Ovary (tissue), 9 donors: ENCODE data around the gene SMCO3. TPM values are rescaled to one million over a fixed set of nuclear protein-coding genes. Genes with fewer than 3 reads are reported as not detected.

Experiments
- DNase-seq, 5 donors: peaks; one replicate each; pipeline ENCODE4 v3.0.0-alpha.2; 2019 to 2020
- H3K27ac ChIP-seq, 2 donors: fragments of 200-600 bp; one replicate each; pipeline versions ENCODE4 v1.5.1 to v1.8.0; 2019 to 2022
- H3K27me3 ChIP-seq: fragments of 200-600 bp; one replicate; pipeline ENCODE4 v1.8.0; 2022
- H3K36me3 ChIP-seq: fragments of 200-600 bp; sonication (generic); one replicate; pipeline ENCODE4 v1.5.1; 2019
- H3K4me1 ChIP-seq: one replicate; pipeline ENCODE4 v1.8.1; 2013; ENCODE audit warnings: mild to moderate bottlenecking, moderate library complexity; ENCODE audit not compliant: insufficient read depth
- H3K4me3 ChIP-seq: fragments of 200-600 bp; sonication (generic); one replicate; pipeline ENCODE4 v1.5.1; 2017
- H3K9me3 ChIP-seq, 2 donors: fragments of 200-600 bp in 1 of 2; sonication (generic) in 1 of 2; one replicate each; pipeline versions ENCODE4 v1.5.1 to v1.8.1; 2013 to 2019; ENCODE audit warnings: mild to moderate bottlenecking in 1 of 2, moderate library complexity in 1 of 2
- CTCF ChIP-seq, 3 donors: fragments of 450-650 bp in 2 of 3; fragments of 200-600 bp in 1 of 3; IDR thresholded peaks; one replicate each; pipeline versions ENCODE4 v1.5.1 to v1.8.0; 2016 to 2022; ENCODE audit warnings: antibody characterized with exemption in 3 of 3, mild to moderate bottlenecking in 1 of 3
- EP300 ChIP-seq: sonication (generic); formaldehyde crosslinking; IDR thresholded peaks from one replicate; pipeline ENCODE4 v1.6.1; 2017; ENCODE audit warnings: antibody characterized with exemption
- POLR2A ChIP-seq: fragments of 450-650 bp; IDR thresholded peaks from one replicate; pipeline ENCODE4 v1.6.1; 2017; ENCODE audit warnings: antibody characterized with exemption, mild to moderate bottlenecking, moderate library complexity
- WGBS, 3 donors: extraction: QIAGEN DNeasy Blood & Tissue Kit in 1 of 3; methylation state at CpG; one replicate each; pipeline versions ENCODE4 v1.1.5 to v1.1.7; 2013 to 2017; 5-methylcytosine and 5-hydroxymethylcytosine counted together
- intact Hi-C, 4 donors: fragments of 100-400 bp; cut with DNase I; formaldehyde crosslinking; loops; one replicate each; pipeline versions ENCODE4 v1.11.0 to v1.15.1; 2022 to 2023
- polyA plus RNA-seq, 2 donors: library from polyadenylated mRNA; stranded (reverse); fragments of 200-250 nt in 1 of 2; fragments of 350-450 nt in 1 of 2; fragmentation: Illumina TruSeq in 1 of 2; extraction: RNeasy Lipid Tissue Mini Kit (QIAGEN cat#74804) in 1 of 2; gene quantifications; one replicate each; pipeline ENCODE4 v1.2.3, GENCODE V29; 2013 to 2014
- total RNA-seq, 7 donors: library from RNA; depleted of rRNA in 2 of 7; stranded (reverse); fragments of >200 nt in 2 of 7; fragmentation: NEBNext Ultra II Directional in 3 of 7; extraction: Animal tissue kit (Norgen Biotek cat#: 25700) in 3 of 7; gene quantifications; one replicate each; pipeline versions ENCODE4 v1.1.0 to v1.2.4, GENCODE V29; 2016 to 2023
- donor health status: DM: no; HTN: no; CAD: no; lungs with moderate emphysema.
- donor health status: DM: no; HTN: no; CAD: no.
- donor health status: Bipolar disorder and iron deficiency.
- donor health status: DM: yes; HTN: yes; CAD: no.
- donor health status: DM: no; HTN: no; CAD: no.
- donor health status: DM: yes; HTN: yes; CAD: no.

Gene SMCO3
- total and polyA plus RNA-seq, 9 donors: 0.04 to 0.30 (median 0.15) TPM; not detected in 6

DNA sequence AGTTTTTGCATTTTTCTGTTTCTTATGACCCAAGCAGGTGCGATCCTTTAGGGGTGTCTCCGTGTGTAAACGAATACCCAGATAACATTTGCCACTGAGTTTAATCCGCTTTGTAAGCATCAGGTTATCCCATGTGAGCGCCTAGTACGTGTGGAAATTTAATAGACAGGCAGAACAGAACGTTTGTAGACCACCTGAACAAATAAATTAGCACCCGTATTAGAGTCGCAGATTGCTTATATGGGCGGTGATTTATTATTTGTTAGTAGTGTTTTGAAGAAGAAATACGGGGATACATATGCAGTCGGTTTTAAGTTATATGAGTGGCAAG lies 10.2 kb downstream of the SMCO3 start:
- Histone ChIP-seq H3K4me1 (no peaks in the 10 kb centered on the region), H3K27ac (peak overlapping the region in 1 of 2 donors; percentile 62), H3K27me3 (no peaks in the 10 kb centered on the region), H3K9me3 (no peaks in the 10 kb centered on the region), H3K4me3 (peak overlapping the region; percentile 99), H3K36me3 (no peaks in the 10 kb centered on the region)
- TF ChIP-seq POLR2A: no peak
- TF ChIP-seq EP300: no peak
- TF ChIP-seq CTCF (IDR thresholded peaks at IDR 0.05): no peak
- intact Hi-C loops: no loop called here
- WGBS, 3 donors: 0 to 1% (median 0%) methylated on average over 12 of the region's 12 CpGs
- no peak for DNase-seq

DNA sequence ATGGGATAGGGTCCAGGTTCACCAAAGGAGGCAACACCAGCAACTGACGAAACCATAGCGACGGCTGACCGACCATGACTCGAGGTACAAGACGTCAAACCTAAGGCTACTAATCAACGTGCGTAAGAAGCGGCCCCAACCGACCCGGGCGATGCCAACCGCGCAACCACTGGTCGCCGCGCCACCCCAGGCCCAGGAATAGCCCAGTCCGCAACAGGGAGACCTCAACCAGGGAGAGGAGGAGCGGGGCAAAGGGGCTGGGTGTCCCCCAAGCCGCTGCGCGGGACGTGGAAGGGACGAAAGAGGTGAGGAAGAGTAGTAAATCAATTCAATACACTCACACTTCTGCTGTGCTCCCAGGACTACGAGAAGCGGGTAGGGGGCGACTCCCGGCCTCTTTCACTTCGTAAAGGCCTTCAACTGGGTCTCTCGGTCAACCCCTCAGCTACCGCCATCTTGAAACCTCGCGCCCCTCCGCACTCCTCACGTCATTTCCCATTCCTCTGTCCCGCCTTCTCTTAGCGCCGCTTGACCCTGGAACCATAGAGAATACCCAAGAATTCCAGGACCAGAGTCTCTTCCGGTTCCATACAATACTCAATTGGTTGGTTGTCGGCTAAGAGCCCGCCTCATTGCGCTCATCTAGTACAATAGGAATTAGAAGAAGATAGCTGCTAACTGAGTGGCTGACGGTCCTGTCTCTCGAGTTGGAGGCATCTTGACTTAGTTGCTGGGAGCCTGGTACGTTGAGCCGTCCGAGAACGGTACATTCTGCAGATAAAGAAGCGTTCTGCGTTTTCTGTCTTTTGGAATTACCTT lies 10.8 kb downstream of the SMCO3 start, which contains the start of the genes C12orf60 and WBP11:
TSS of gene C12orf60 (plus strand) at position 660 of the 819 bp plus-strand sequence. CDS start 19,266 bp downstream, outside the sequence.
TSS of gene WBP11 (minus strand) at position 468 of the 819 bp plus-strand sequence. CDS start 2,095 bp downstream, outside the sequence.
- peak within 1 kb of the TSS; percentile 99 for H3K4me3 ChIP-seq
- peak; percentile 89 to 96 (median 91) for DNase-seq
- no peaks in the 10 kb centered on the region for H3K4me1 ChIP-seq
- no peaks in the 10 kb centered on the region for H3K27me3 ChIP-seq
- H3K36me3 ChIP-seq: no peaks in the 10 kb centered on the region
- no peaks in the 10 kb centered on the region for H3K9me3 ChIP-seq
- WGBS, 3 donors: 0 to 1% (median 0%) methylated on average over 50 of the region's 50 CpGs
- intact Hi-C loops: no loop called here
- H3K27ac ChIP-seq: peak within 1 kb of the TSS; percentile 64 to 85
- TF ChIP-seq EP300 (no peak), POLR2A (peak; percentile 77)

DNA sequence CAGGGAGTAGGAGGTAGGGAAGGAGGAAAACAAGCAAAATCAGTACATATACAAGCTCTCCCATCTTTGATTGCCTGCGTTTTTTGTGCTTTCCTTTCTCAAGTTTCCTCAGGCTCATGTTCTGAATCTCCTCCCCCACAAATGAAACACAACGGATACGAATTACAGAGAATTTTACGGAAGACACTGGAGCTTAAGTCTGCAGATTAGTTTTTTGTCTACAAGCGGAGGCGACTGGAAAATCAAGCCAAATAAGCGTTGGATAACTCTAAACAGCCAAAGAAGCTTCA lies 11.3 kb downstream of the SMCO3 start:
- DNase-seq: no peak
- TF ChIP-seq EP300 (no peak), POLR2A (no peak), CTCF (IDR thresholded peaks at IDR 0.05) (no peak)
- WGBS, 3 donors: 0 to 1% (median 1%) methylated on average over 7 of the region's 7 CpGs

GRCh38 chr12:14802247-14802646 lies 11.7 kb downstream of the SMCO3 start:
- Histone ChIP-seq H3K27me3 (no peaks in the 10 kb centered on the region), H3K9me3 (no peaks in the 10 kb centered on the region), H3K27ac (no peak overlapping the region), H3K4me3 (peak overlapping the region; percentile 99), H3K36me3 (no peaks in the 10 kb centered on the region), H3K4me1 (no peaks in the 10 kb centered on the region)
- no peak for DNase-seq
- intact Hi-C loops: no loop called here
- WGBS, 3 donors: 45 to 50% (median 48%) methylated on average over 4 of the region's 4 CpGs
- TF ChIP-seq EP300 (no peak), POLR2A (no peak), CTCF (IDR thresholded peaks at IDR 0.05) (no peak)

More for the DNA sequence above, 11.3 kb downstream of the SMCO3 start:
- H3K4me1 ChIP-seq: no peaks in the 10 kb centered on the region
- H3K9me3 ChIP-seq: no peaks in the 10 kb centered on the region
- intact Hi-C loops: no loop called here
- peak overlapping the region; percentile 99 for H3K4me3 ChIP-seq
- no peaks in the 10 kb centered on the region for H3K27me3 ChIP-seq
- peak overlapping the region; percentile 64 to 85 for H3K27ac ChIP-seq
- no peaks in the 10 kb centered on the region for H3K36me3 ChIP-seq

DNA sequence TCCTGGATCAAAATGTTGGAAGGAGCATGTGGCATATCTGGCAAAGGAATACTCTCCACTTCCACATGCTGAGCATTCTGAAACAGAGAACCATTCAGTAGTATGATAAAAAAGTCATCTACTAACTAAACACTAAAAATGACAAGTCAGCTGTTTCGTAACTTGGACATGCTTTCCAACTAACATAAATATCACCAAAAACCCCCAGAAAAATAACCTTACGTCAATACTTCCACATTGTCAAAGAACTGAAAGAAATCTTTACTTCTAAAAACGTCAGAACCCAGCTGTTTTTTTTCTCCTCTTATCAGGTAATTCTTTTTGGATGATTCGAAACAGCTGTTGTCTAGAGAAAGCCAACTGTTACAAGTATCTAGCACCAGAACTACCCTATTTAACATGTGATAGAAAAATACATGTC lies 18.9 kb downstream of the SMCO3 start:
- no peaks in the 10 kb centered on the region for H3K27me3 ChIP-seq
- no peaks in the 10 kb centered on the region for H3K36me3 ChIP-seq
- no peaks in the 10 kb centered on the region for H3K9me3 ChIP-seq
- intact Hi-C loops: no loop called here
- no peak overlapping the region for H3K4me3 ChIP-seq
- WGBS, 3 donors: 47 to 55% (median 51%) methylated on average over 4 of the region's 4 CpGs
- no peaks in the 10 kb centered on the region for H3K4me1 ChIP-seq
- no peak for DNase-seq
- TF ChIP-seq EP300: no peak
- no peak for TF ChIP-seq CTCF (IDR thresholded peaks at IDR 0.05)
- TF ChIP-seq POLR2A: no peak
- H3K27ac ChIP-seq: no peak overlapping the region
